A204.1 (cell line): Measurements from ENCODE around the gene NMT2.
"Not testable (repeated sequence)": the region's sequence is repeated elsewhere in the genome, so short reads cannot be mapped to it uniquely, and the experiment has no call there.

ENCODE experiments used
- FAIRE-seq: peaks from 2 replicates; lab custom pipeline; 2012; peaks lifted over from hg19 to GRCh38; lab: Jason Lieb, UNC

Gene NMT2

GRCh38 chr10:15168291-15168785 is at the start of gene NMT2:
NMT2 (minus strand) TSS chr10:15168693; CDS start chr10:15168612, 81 bp downstream.
- FAIRE-seq = no peak

- no peak for FAIRE-seq
Measured at GRCh38 chr10:15216700-15217099, 48.2 kb upstream of the NMT2 start.

GRCh38 chr10:15214237-15214636 is 45.7 kb upstream of the NMT2 start:
- FAIRE-seq = no peak

- FAIRE-seq = no peak
Measured at GRCh38 chr10:15213461-15213861, 45.0 kb upstream of the NMT2 start.

- no peak for FAIRE-seq
Measured at GRCh38 chr10:15211464-15211979, 43.0 kb upstream of the NMT2 start.

GRCh38 chr10:15210521-15210920 is 42.0 kb upstream of the NMT2 start:
- no peak for FAIRE-seq

GRCh38 chr10:15209827-15210509 is 41.5 kb upstream of the NMT2 start:
- no peak for FAIRE-seq

- no peak for FAIRE-seq
Measured at GRCh38 chr10:15208221-15208620, 39.7 kb upstream of the NMT2 start.

- FAIRE-seq = not testable (repeated sequence)
Measured at GRCh38 chr10:15207410-15207809, 38.9 kb upstream of the NMT2 start.

GRCh38 chr10:15202639-15203038 is 34.1 kb upstream of the NMT2 start:
- no peak for FAIRE-seq

GRCh38 chr10:15202301-15202621 is 33.8 kb upstream of the NMT2 start:
- FAIRE-seq = not testable (repeated sequence)

GRCh38 chr10:15201589-15202300 is 33.3 kb upstream of the NMT2 start:
- FAIRE-seq = no peak

GRCh38 chr10:15200626-15201025 is 32.1 kb upstream of the NMT2 start:
- FAIRE-seq = no peak

- no peak for FAIRE-seq
Measured at GRCh38 chr10:15197911-15198310, 29.4 kb upstream of the NMT2 start.

- no peak for FAIRE-seq
Measured at GRCh38 chr10:15197276-15197675, 28.8 kb upstream of the NMT2 start.

GRCh38 chr10:15196021-15196834 is 27.7 kb upstream of the NMT2 start:
- no peak for FAIRE-seq

GRCh38 chr10:15189133-15189885 is 20.8 kb upstream of the NMT2 start:
- FAIRE-seq = no peak

GRCh38 chr10:15188603-15189002 is 20.1 kb upstream of the NMT2 start:
- FAIRE-seq = no peak

GRCh38 chr10:15183689-15184481 is 15.4 kb upstream of the NMT2 start:
- FAIRE-seq = no peak

- no peak for FAIRE-seq
Measured at GRCh38 chr10:15182540-15183207, 14.2 kb upstream of the NMT2 start.
